T follicular helper cell (primary cell): ENCODE data around the gene ARL16.

Experiments
- DNase-seq: peaks from one replicate; pipeline ENCODE4 v3.0.0-alpha.2; 2020; ENCODE audit warnings: low read depth
- total RNA-seq, 2 experiments: gene quantifications; one replicate each; lab custom pipeline; 2026; lab: John Stamatoyannopoulos, UW

ARL16 gene
- 22.4 to 29.5 reads per million in 2 experiments for total RNA-seq

- peak; percentile 96 for DNase-seq
These were observed at the start of gene ARL16, which contains the start of gene HGS for GRCh38 chr17:81683584-81684441. ARL16 (minus strand) TSS chr17:81683797; CDS start chr17:81683753, 44 bp downstream. HGS (plus strand) TSS chr17:81684011; CDS start chr17:81684067, 56 bp downstream.

- no peak for DNase-seq
These were observed 43.9 kb upstream of the ARL16 start for GRCh38 chr17:81727324-81728031.

- no peak for DNase-seq
These were observed 42.4 kb upstream of the ARL16 start for GRCh38 chr17:81726004-81726403.

- DNase-seq = no peak
These were observed 41.8 kb upstream of the ARL16 start for GRCh38 chr17:81725439-81725838.

GRCh38 chr17:81723651-81724209 lies 40.1 kb upstream of the ARL16 start:
- no peak for DNase-seq

GRCh38 chr17:81722184-81723120 lies 38.9 kb upstream of the ARL16 start:
- no peak for DNase-seq

- DNase-seq = no peak
These were observed 36.9 kb upstream of the ARL16 start for GRCh38 chr17:81720267-81721071.

GRCh38 chr17:81719410-81720266 lies 36.0 kb upstream of the ARL16 start:
- DNase-seq = no peak

GRCh38 chr17:81717766-81718089 lies 34.1 kb upstream of the ARL16 start:
- DNase-seq = no peak

- no peak for DNase-seq
These were observed 33.6 kb upstream of the ARL16 start for GRCh38 chr17:81717049-81717765.

GRCh38 chr17:81716674-81716996 lies 33.0 kb upstream of the ARL16 start:
- DNase-seq = no peak

GRCh38 chr17:81715872-81716673 lies 32.5 kb upstream of the ARL16 start:
- no peak for DNase-seq

- no peak for DNase-seq
These were observed 31.7 kb upstream of the ARL16 start for GRCh38 chr17:81715107-81715871.

- DNase-seq = no peak
These were observed 31.0 kb upstream of the ARL16 start for GRCh38 chr17:81714412-81715106.

- DNase-seq = no peak
These were observed 30.2 kb upstream of the ARL16 start for GRCh38 chr17:81713556-81714411.

GRCh38 chr17:81713004-81713555 lies 29.5 kb upstream of the ARL16 start:
- DNase-seq = no peak
